ENCODE results near the gene PCGF1. TPM values are rescaled to one million over a fixed set of nuclear protein-coding genes. Genes with fewer than 3 reads are reported as not detected.
A peak's percentile ranks its signal among the peaks of the same experiment; 100 is the strongest.

PCGF1 gene
- total and polyA plus RNA-seq, 2 of the 13 experiments (the other 11 are each of a cell fraction or from before 2014, with no cell fraction given) = 20.4 to 22.6 TPM

GRCh38 chr2:74525717-74526648 lies 18.5 kb upstream of the PCGF1 start, which contains the start of gene DQX1 (continued):
- TF ChIP-seq ZNF101 (CRISPR knock-in tag; IDR thresholded peaks at IDR 0.05; ENCODE audit: borderline replicate concordance, low read depth) (no peak), ZNF484 (CRISPR knock-in tag; IDR thresholded peaks at IDR 0.05; ENCODE audit: borderline replicate concordance, low read depth) (no peak), CCDC6 (CRISPR knock-in tag; IDR thresholded peaks at IDR 0.05) (peak; percentile 60), ZFP1 (CRISPR knock-in tag; IDR thresholded peaks at IDR 0.05) (0 out of 2 replicates have a peak, but pooled peaks have one; percentile 73), ADNP (CRISPR knock-in tag; IDR thresholded peaks at IDR 0.05) (no peak), KLF11 (CRISPR knock-in tag; IDR thresholded peaks at IDR 0.05) (peak; percentile 32; the same call in 1 of the 2 replicates), ZNF589 (CRISPR knock-in tag; conservative IDR thresholded peaks at IDR 0.05) (no peak; the same call in 1 of the 2 replicates), SOX6 (IDR thresholded peaks at IDR 0.05) (no peak), SOX6 (CRISPR knock-in tag; IDR thresholded peaks at IDR 0.05) (peak; percentile 21; the same call in 1 of the 2 replicates), CREM (IDR thresholded peaks at IDR 0.05) (peak; percentile 95), CREM (CRISPR knock-in tag; IDR thresholded peaks at IDR 0.05) (no peak), GATAD1 (CRISPR knock-in tag; IDR thresholded peaks at IDR 0.05) (peak; percentile 86), YEATS2 (CRISPR knock-in tag; IDR thresholded peaks at IDR 0.05; ENCODE audit: borderline replicate concordance) (peak; percentile 76; the same call in 1 of the 2 replicates), MIXL1 (CRISPR knock-in tag; IDR thresholded peaks at IDR 0.05) (peak; percentile 75; the same call in 1 of the 2 replicates), STAG1 (CRISPR knock-in tag; IDR thresholded peaks at IDR 0.05) (peak; percentile 21; the same call in 1 of the 2 replicates), SMC3 (IDR thresholded peaks at IDR 0.05; ENCODE audit: low read length) (peak; percentile 22; the same call in 1 of the 2 replicates), PHB2 (IDR thresholded peaks at IDR 0.05; ENCODE audit: partially characterized antibody) (no peak), POGZ (CRISPR knock-in tag; IDR thresholded peaks at IDR 0.05) (0 out of 2 replicates have a peak, but pooled peaks have one; percentile 17), ZFP36L2 (CRISPR knock-in tag; IDR thresholded peaks at IDR 0.05) (no peak), SNAPC5 (CRISPR knock-in tag; IDR thresholded peaks at IDR 0.05; ENCODE audit: borderline replicate concordance) (no peak), ARID4A (CRISPR knock-in tag; IDR thresholded peaks at IDR 0.05; ENCODE audit: borderline replicate concordance) (peak; percentile 71; the same call in 1 of the 2 replicates), PCBP1 (IDR thresholded peaks at IDR 0.05; ENCODE audit: borderline replicate concordance, low read depth, low read length) (no peak), GFI1 (CRISPR knock-in tag; IDR thresholded peaks at IDR 0.05; ENCODE audit: borderline replicate concordance) (no peak), TFE3 (CRISPR knock-in tag; IDR thresholded peaks at IDR 0.05) (peak; percentile 37; the same call in 1 of the 2 replicates), PLRG1 (conservative IDR thresholded peaks at IDR 0.05) (no peak), ZNF672 (CRISPR knock-in tag; IDR thresholded peaks at IDR 0.05) (no peak), RBAK (CRISPR knock-in tag; IDR thresholded peaks at IDR 0.05) (no peak)
